ENCODE measurements around the gene TNIP3. TPM values are rescaled to one million over a fixed set of nuclear protein-coding genes. Genes with fewer than 3 reads are reported as not detected.

TNIP3 gene
- total RNA-seq, 2 donors from 2014 or later: 0.11 TPM; not detected in 1

- H3K4me3 Mint-ChIP-seq: no peak overlapping the region
- H3K9ac ChIP-seq (ENCODE audit: extremely low read depth, low read length, poor library complexity, severe bottlenecking): no peak overlapping the region
- H3K9me3 Mint-ChIP-seq: no peaks in the 10 kb centered on the region
- H3K36me3 Mint-ChIP-seq (ENCODE audit: low read depth): no peaks in the 10 kb centered on the region
- H3K27ac Mint-ChIP-seq: no peak overlapping the region
- H3K9me3 ChIP-seq (ENCODE audit: control insufficient read depth, low read length): no peaks in the 10 kb centered on the region
- no peak for TF ChIP-seq CTCF (conservative IDR thresholded peaks at IDR 0.05)
- no peaks in the 10 kb centered on the region for H3K27me3 ChIP-seq (ENCODE audit: control insufficient read depth, insufficient read depth, low read length, poor library complexity, severe bottlenecking)
- no peaks in the 10 kb centered on the region for H3K36me3 ChIP-seq (ENCODE audit: control insufficient read depth, insufficient read depth, low read length)
- no peaks in the 10 kb centered on the region for H3K4me1 Mint-ChIP-seq
- DNase-seq: no peak
- no peaks in the 10 kb centered on the region for H3K4me1 ChIP-seq (ENCODE audit: control insufficient read depth, insufficient read depth, low read length)
- H3K27ac ChIP-seq (ENCODE audit: low read depth, low read length): no peak overlapping the region
- H3K27me3 Mint-ChIP-seq (ENCODE audit: insufficient read depth): no peaks in the 10 kb centered on the region
- H3K4me3 ChIP-seq (ENCODE audit: low read length): no peak overlapping the region
Observed at GRCh38 chr4:121091941-121092340, 72.2 kb downstream of the TNIP3 start.

- no peaks in the 10 kb centered on the region for H3K27me3 Mint-ChIP-seq (ENCODE audit: insufficient read depth)
- no peak for TF ChIP-seq CTCF (conservative IDR thresholded peaks at IDR 0.05)
- no peak overlapping the region for H3K27ac ChIP-seq (ENCODE audit: low read depth, low read length)
- H3K27me3 ChIP-seq (ENCODE audit: control insufficient read depth, insufficient read depth, low read length, poor library complexity, severe bottlenecking): no peaks in the 10 kb centered on the region
- H3K27ac Mint-ChIP-seq: no peak overlapping the region
- no peak overlapping the region for H3K9ac ChIP-seq (ENCODE audit: extremely low read depth, low read length, poor library complexity, severe bottlenecking)
- WGBS, 2 experiments (ENCODE audit: insufficient coverage in 1 of 2, insufficient read length in 1 of 2): 93% methylated on average over 4 of the region's 4 CpGs; no CpG with 5 or more reads in 1 of the 2 experiments
- H3K4me3 Mint-ChIP-seq: no peak overlapping the region
- H3K4me3 ChIP-seq (ENCODE audit: low read length): no peak overlapping the region
- H3K9me3 ChIP-seq (ENCODE audit: control insufficient read depth, low read length): no peaks in the 10 kb centered on the region
- H3K36me3 ChIP-seq (ENCODE audit: control insufficient read depth, insufficient read depth, low read length): no peaks in the 10 kb centered on the region
- no peak for DNase-seq
- H3K4me1 ChIP-seq (ENCODE audit: control insufficient read depth, insufficient read depth, low read length): no peaks in the 10 kb centered on the region
- H3K36me3 Mint-ChIP-seq (ENCODE audit: low read depth): no peaks in the 10 kb centered on the region
- no peaks in the 10 kb centered on the region for H3K9me3 Mint-ChIP-seq
- H3K4me1 Mint-ChIP-seq: no peaks in the 10 kb centered on the region
Observed at GRCh38 chr4:121088867-121089266, 75.3 kb downstream of the TNIP3 start.

Other genes with a start within 250 kb of the TNIP3 start
- gene PRDM5, start 241.6 kb downstream of the TNIP3 start, total RNA-seq: 10 to 100 TPM; 18.3 to 19.1 TPM
- gene NDNF, start 91.8 kb downstream of the TNIP3 start, total RNA-seq: 1 to 10 TPM; 2.4 to 3.6 TPM
- gene QRFPR, start 216.7 kb upstream of the TNIP3 start, total RNA-seq: under 1 TPM in 1 of 2 donors, not detected in 1; 0.22 TPM

Measured in endodermal cell (in vitro differentiated cells).